Vagina (tissue), 2 donors: ENCODE results near the gene SOD3.

Experiments used
- CTCF ChIP-seq, 3 experiments: fragments of 450-650 bp in 2 of 3; fragments of 200-600 bp in 1 of 3; sonication (generic) in 1 of 3; IDR thresholded peaks; one replicate each; pipeline ENCODE4 v1.5.1; 2017 to 2019; ENCODE audit warnings: antibody characterized with exemption in 3 of 3, mild to moderate bottlenecking in 2 of 3, moderate library complexity in 2 of 3
- POLR2A ChIP-seq, 2 donors: fragments of 450-650 bp; IDR thresholded peaks; one replicate each; pipeline ENCODE4 v1.6.1; 2017; ENCODE audit warnings: antibody characterized with exemption in 2 of 2, mild to moderate bottlenecking in 2 of 2, moderate library complexity in 2 of 2
- POLR2AphosphoS5 ChIP-seq, 2 donors: sonication (generic); formaldehyde crosslinking; IDR thresholded peaks; one replicate each; pipeline ENCODE4 v1.9.0; 2017; ENCODE audit warnings: antibody characterized with exemption in 2 of 2, mild to moderate bottlenecking in 2 of 2, low read depth in 1 of 2; ENCODE audit not compliant: insufficient read depth in 1 of 2

GRCh38 chr4:24748023-24748422 lies 47.4 kb upstream of the SOD3 start:
- TF ChIP-seq POLR2AphosphoS5 (IDR thresholded peaks at IDR 0.05; ENCODE audit: insufficient read depth in 1 of 2, low read depth in 1 of 2) (no peak), CTCF (IDR thresholded peaks at IDR 0.05) (no peak), POLR2A (IDR thresholded peaks at IDR 0.05) (no peak)
